Hematopoietic multipotent progenitor cell (in vitro differentiated cells): Measurements from ENCODE around the gene MAP4. TPM values are rescaled to one million over a fixed set of nuclear protein-coding genes. Genes with fewer than 3 reads are reported as not detected.

Experiments
- DNase-seq, 3 donors: peaks; one replicate each; pipeline ENCODE4 v3.0.0-alpha.2; 2011 to 2015; ENCODE audit warnings: low read depth in 2 of 3, low spot score in 2 of 3
- total RNA-seq: library from RNA; depleted of rRNA; stranded (reverse); fragments of >200 nt; gene quantifications from one replicate; pipeline ENCODE4 v1.2.3, GENCODE V29; 2012

MAP4 gene
- total RNA-seq, 1 donor, result 23.7 TPM

DNA sequence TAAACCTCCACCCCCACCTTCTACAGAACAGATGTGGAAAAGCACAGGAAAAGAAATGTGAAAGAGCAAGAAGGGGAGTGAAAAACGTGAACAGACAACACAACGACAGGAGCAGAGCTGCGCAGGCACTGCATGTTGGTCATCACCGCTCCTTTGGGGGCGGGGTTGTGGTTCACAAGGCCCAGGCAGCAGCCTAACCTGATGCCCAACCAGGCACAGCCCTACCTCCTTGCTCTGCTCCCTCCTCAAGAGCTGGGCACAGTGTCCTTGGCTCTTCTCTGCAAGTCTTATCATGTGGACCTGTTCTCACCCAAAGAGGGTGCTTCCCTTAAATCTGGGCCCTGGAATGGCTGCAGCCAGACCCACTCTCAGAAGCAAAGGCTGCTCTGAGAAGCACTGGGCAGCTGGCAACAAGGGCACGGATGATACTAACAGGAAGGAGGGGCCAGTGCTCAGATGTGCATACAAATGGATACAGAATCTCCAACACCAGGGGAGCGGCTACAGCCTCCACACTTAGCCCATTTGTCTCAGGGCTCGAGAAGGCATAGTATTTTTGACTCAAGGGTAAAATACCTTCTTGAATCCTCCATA is 148.7 kb downstream of the MAP4 start:
- no peak for DNase-seq

DNA sequence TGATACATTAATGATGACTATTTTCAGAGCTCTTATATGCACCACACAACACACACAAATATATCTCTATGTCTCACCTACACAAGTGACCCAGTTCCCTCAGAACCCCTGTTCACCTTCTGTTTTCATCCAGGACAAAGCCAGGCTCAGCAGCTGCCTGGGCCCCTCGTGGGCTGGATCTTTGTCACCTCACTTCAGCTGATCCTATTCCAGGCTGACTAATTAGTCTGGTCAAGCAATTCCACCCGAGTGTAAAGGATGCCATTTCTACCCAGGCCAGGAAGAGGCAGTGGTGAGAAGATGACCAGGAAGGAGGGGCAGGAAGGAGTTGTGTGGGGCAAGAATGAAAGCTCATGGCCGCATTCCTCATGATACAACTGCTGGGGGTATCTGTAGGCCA is 151.0 kb downstream of the MAP4 start:
- DNase-seq, result no peak

DNA sequence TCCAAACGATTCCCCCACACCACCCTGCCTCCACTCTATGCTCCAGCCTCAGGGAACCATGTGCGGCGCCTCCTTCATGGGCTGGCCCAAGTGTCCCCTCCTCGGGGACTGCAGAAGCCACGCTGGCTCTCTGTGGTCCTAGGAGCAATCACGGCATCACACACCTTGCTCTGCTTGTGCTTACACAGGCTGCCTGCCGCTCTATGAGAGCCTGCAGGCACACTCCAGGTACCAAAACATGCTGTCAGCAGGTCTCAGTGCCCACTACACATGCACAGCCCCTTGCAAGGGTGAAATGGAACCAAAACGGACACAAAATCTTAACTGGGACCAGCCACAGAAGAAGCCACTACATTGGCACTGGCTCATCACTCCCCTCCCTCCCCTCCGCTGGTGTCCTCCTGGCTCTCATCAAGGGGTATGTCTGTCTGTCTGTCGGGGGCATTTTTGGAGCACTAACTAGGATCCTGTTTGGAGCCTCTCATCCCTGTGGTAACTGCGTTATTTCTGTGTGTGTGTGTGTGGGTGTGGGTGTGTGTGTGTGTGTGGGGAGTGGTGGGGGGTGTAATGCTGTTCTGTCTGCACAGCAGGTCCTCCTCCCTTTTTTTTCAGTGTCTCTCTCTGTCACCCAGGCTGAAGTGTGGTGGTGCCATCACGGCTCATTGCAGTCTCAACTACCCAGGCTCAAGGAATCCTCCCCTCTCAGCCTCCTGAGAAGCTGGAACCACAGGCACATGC is 152.7 kb downstream of the MAP4 start:
- DNase-seq, result no peak

DNA sequence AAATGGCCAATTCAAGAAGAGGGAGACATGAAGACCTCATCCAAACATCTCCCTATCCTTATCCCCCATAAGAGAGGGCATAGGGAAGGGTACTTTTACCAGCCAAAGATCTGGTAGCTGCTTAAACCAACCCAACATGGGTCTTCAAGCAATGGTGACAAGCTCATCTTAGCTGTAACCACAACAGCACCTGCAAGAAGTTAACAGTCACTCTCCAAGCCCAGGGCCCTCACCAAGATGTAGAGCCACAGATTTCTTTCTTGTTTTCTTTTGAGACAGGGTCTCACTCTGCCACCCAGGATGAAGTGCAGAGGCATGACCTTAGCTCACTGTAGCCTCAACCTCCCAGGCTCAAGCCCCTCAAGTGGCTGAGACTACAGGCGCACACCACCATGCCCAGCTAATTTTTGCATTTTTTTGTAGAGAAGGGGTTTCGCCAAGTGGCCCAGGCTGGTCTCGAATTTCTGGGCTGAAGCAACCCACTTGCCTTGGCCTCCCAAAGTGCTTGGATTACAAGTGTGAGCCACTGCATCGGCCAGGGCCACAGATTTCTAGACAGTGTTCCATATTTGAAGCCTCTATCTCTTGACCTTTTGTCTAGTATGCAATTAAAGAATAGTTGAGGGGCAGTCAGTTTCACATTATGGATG is 156.1 kb downstream of the MAP4 start:
- DNase-seq, result no peak

DNA sequence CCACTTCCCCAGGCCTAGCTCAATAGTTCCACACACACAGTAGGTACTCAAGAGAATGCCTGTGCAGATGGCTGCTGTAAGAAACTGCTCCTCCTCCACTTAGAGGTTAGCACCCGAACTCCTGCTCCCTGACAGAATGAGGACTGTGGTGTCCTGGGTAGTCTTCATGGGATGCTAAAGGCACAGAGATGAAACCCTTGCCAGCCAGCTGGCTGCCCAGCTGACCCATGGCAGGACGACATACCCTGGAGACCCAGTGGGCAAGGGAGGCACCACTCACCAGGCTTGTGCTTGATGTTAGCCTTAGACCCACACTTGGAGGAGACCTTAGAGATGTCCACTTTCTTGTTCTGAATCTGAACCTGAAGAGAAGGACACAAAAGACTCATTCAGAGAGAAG is 159.1 kb downstream of the MAP4 start:
- no peak for DNase-seq

DNA sequence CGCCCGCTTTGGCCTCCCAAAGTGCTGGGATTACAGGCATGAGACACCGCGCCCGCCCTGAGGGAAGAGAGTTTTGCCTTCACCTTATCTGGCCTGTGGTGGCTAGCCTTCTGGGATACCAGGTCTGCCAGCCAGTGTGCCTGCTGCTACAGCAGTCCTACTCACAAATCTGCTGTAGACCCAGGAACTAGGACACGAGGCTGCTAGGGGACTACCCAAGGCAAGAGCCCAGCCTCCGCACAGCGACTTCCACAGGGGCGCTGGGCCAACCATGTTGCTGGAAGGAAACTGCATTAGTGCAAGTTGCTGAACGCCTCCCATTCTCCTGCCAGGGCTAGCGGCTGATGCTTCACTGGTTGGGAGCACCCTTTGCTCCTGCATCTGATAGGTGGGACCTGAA is 159.5 kb downstream of the MAP4 start:
- DNase-seq, result no peak

DNA sequence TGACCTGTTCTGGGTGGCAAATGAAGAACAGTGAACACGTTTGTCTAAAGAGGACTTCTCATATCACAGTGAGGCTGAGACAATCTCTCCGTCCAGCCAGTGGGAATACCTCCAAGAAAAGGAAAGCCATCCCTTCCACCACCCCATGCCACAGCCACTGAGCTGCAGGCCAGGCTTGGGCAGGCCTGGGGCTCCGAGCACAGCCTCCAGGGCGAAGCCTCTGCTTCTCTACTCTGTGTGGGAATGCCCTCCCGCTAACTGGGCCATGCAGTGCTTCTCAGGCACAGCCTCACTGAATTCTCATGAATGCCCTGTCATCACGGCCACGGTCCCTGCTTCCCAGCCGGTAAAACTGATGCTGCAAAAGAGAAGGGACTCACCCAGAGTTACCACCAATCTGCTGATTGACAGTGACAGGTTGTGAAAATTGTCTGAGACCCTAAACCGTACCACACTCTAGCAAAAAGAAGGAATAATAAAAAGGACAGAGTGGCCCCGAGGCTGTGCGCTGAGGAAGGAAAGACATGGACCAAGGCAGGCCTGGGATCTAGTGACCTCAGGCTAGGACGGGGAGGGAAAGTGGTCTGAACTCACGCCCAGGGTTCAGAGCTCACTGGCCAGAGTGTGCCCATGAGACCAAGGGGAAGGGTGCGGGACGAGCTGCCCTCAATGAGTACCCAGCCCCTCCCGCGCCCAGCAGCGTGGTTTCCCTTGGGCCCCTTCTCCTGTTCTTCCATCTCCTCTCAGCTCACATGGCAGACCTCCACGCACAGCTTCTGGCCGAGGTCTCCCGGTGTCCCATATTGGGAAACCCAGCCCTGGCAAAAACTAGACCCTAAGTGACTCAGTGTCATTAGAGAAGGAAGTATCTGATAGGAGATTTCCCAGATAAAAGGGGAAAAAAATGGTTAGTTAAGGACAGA is 160.5 kb downstream of the MAP4 start:
- no peak for DNase-seq

DNA sequence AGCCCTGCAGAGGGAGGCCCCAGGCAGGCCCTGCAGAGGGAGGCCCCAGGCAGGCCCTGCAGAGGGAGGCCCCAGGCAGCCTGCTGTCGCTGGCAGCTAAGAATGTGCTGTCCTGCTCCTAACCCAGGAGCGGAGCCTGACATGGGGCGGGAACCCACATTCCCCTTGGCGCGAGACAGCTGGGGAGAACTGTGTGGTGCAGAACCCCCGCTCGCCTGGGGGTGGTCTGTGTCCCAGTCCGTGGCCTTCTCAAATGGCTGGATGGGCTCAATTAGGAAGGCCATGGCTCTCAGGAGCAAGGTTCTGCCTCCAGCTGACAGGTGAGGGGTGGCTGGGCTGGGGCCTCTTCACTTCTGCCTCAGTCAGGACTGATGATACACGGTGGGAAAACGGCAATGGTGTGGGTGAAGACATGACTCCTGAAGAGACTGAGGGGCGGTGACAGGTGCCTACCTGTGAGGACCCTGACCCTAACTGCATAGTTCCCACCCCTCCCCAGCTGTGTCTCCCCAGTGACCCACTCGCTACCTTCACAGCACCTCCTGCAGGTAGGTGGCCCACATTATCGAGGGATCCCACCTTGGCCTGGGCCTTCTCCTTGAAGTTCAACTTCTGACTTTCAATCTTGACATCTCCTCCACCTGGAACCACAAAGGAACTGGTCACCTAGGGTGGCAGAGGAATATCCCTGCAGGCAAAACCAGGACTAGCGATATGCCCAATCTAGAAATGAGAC is 161.3 kb downstream of the MAP4 start:
- no peak for DNase-seq

DNA sequence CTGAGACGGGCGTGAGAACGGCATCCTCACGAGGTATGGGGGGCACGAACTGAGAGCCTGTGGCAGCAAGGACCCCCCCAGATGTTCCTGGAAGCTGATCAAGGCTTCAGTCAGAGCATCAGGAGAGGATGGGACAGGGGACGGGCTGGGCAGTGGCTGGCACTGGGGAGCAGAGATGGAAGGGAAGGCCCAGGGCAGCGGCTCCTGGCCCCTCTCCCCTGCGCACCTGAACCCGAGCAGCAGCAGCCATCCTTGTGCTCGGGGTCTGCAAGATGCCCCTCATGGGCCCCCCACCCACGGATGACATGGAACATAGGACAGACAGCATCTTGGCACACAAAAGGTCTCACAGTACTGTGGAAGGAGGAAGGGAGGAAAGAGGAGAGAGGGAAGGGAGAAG is 161.9 kb downstream of the MAP4 start:
- no peak for DNase-seq

DNA sequence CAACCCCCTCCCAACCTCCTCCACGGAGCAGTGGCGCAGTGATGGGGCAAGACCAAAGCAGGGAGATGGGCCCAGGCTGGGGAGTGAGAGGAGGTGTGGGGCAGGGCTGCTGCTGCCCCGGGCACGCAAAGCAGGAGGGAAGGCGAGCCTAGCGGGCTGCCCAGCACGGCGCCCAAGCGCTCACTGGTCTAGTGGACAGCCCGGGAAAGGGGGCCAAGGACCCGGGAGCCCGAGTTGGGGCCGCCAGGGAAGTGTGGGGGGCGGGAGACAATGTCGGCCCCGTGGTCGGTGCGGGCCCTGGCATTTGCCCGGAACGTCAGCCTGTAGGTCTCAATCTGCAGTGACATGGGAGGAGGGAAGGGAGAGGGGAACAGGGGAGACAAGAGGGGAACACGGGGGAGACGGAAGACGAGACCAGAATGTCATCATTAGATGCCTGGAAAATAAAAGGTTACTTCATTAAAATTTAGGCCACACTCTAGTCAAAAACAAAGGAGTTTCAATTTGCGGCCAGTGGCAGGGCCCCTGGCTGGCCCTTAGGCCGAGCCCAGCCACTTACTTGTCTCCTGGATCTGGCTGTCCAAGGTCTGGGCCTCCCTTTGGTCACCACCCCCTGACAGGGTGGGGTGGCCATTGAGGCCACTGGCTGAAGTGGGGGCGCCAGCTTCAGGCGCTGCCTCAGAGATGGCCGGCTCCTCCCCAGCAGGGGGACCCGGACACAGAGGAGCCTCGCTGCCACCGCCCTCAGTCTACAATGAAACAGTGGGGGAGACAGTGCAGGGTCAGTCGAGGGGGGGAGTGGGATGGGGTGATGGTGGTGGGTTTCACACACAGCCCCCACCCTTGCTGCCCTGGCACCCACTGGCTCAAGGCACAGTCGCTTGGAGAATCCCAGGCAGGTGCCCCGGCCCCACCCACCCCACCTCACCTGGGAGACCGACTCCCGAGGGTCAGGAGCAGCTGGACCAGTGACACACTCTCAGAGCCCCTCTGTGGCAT is 163.3 kb downstream of the MAP4 start:
- DNase-seq, result no peak

DNA sequence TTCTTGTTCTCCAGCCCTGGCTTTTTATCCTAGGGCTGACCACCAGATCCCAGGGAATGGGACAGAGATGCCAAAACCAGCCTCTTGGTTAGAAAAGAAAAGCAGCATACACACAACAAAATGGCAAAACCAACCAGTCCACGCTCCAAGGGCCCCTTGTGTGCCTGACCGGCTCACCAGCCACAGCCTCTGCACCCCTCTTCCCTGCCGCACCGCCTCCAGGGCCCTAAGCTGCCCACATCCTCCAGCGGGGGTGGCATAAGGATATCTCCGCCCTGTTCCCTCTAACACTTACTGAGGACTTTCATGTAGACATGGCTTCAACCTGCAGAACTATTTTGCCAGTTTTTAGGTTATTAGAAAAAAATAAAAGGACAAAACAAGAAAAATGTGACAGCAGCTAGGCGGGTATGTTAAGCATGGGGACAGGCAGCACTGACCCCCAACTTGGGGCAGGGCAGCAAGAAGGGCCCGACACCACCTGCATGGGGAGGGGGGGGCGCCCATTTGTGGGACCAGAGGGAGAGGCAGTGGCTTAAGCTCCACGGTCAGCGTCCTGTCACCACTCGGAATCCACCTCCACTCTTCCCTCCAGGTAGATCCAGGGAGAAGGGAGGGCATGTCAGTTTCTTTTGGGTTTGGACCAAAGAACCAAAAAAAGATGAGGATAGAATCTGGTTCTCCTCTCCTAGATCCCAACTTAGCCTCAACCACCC is 164.2 kb downstream of the MAP4 start:
- no peak for DNase-seq

DNA sequence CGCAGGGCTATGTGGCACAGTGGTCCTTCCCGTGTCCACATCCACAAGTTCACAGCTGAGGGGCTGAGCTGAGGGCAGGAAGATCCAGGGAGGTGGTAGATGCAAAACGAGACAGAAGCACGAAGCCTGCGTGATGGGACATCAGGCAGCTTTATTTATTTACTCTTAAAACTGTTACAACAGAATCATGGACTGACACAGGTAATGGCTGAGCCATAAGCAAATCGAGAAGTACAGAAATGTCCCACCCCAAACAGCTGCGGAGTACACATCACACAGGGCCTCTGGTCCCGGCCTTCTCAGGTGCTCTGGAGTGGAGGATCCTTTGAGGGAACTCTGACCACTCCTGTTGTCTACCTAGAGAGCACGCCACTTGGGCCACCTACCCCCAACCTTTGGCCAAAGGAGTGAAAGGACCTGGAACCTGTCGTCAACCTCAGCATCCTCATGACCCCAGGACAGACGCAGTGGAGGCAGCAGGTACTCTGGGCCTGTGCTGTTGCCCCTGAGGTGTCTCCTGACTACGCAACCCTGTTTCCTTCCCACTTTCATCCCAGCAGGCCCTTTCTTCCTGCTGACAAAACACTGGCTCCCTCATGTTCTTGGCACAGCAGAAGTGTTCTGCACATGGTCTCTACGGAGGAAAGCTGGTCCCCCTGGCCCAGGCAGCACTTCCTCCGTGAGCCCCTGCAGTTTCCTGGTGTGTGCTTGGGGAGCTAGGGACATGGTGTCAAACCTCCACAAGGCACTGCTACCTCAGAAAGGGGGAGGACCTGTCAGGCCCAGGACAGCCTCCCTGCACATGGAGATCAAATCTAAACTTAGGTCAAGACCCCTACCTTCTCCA is 165.4 kb downstream of the MAP4 start:
- DNase-seq, result peak in 1 of 3 donors; percentile 3

DNA sequence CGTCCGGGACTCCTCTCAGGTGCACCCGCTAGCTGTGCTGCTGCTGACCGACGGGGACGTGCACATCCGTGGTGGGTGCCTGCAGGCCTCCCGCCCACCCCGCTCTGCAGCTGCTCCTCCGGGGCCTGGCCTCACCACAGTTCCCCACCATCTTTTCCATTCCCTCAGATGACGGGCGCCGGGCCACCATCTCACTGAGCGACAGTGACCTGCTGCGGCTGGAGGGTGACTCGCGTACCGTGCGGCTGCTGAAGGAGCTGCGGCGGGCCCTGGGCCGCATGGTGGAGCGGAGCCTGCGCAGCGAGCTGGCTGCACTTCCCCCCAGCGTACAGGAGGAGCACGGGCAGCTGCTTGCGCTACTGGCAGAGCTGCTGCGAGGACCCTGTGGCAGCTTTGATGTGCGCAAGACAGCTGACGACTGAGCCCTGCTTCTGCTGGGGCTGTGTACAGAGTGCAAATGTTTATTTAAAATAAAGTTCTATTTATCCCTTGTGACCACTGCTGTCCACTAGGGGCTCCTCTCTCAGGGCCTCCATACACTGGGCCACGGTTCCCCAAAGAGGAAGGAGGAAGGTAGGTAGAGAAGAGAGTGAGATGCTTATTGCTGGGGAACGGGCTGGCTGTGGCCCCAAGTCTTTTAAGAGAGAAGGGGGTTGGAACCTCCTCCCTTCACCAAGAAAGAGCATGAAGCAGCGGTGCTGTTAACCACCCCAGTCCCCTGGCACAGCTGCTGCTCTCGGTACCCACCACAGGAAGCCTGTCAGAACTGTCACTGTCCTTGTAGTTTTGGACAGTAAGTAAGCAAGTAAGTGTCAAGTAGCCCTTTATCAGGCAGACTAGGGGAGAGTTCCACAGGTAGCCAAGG is 166.3 kb downstream of the MAP4 start:
- DNase-seq, result peak in 2 of 3 donors; percentile 9 to 57

DNA sequence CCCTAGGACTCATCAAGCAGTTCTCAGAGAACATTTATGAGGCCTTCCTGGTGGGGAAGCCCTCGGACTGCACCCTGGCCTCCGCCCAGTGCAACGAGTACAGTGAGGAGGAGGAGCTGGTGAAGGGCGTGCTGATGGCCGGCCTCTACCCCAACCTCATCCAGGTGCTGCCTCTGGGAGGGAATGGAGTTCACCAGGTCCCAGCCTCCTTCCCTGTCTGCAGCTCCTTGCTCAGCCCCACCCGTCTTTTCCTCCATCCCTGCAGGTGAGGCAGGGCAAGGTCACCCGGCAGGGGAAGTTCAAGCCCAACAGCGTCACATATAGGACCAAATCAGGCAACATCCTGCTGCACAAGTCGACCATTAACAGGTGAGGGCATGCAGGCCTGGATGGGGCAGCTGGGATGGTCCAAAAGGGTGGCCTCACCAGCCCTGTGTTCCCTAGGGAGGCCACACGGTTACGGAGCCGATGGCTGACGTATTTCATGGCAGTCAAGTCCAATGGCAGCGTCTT is 167.0 kb downstream of the MAP4 start:
- DNase-seq, result no peak

DNA sequence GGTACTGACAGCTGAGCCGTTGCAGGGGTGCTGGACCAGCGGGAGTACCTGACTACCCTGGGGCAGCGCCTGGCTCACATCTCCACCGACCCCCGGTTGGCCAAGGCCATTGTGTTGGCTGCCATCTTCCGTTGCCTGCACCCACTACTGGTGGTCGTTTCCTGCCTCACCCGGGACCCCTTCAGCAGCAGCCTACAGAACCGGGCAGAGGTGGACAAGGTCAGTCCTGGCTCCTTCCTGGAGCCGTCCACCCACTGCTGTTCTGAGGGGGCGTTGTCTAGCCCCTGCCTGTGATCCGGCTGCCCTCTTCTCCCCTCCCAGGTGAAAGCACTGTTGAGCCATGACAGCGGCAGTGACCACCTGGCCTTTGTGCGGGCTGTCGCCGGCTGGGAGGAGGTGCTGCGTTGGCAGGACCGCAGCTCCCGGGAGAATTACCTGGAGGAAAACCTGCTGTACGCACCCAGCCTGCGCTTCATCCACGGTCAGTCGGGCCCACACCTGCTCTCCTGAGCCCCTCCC is 167.6 kb downstream of the MAP4 start:
- DNase-seq, result no peak

DNA sequence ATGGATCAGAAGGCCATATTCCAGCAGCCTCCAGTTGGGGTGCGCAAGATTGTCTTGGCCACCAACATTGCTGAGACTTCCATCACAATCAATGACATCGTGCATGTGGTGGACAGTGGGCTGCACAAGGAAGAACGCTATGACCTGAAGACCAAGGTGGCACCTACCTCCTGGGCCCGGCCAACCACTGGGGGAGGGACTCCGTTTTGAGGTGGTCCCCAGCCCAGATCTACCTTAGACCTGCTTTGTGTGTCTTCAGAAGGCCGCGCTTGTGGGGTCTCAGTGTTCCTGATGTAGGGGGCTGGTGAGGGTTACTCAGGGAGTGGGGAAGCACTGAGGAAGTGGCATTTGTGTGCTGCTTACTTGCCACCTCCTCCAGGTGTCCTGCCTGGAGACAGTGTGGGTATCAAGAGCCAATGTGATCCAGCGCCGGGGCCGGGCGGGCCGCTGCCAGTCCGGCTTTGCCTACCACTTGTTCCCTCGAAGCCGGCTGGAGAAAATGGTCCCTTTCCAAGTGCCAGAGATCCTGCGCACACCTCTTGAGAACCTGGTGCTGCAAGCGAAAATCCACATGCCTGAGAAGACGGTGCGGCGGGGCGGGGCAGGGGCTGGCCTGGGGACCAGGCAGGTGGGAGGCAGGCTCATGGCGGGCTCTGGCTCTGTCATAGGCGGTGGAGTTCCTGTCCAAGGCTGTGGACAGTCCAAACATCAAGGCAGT is 168.3 kb downstream of the MAP4 start:
- no peak for DNase-seq
